Kidney (tissue), 14 donors: Measurements from ENCODE around the gene RAI1. TPM values are rescaled to one million over a fixed set of nuclear protein-coding genes. Genes with fewer than 3 reads are reported as not detected.
A peak's percentile ranks its signal among the peaks of the same experiment; 100 is the strongest.

Experiments
- DNase-seq, 5 donors: peaks; one replicate each; pipeline ENCODE4 v3.0.0-alpha.2; 2013 to 2020
- FAIRE-seq: peaks from 2 replicates; lab custom pipeline; 2012; peaks lifted over from hg19 to GRCh38; lab: Jason Lieb, UNC
- H3K27ac ChIP-seq, 2 donors: one replicate each; pipeline ENCODE4 v1.7.0; 2013; ENCODE audit warnings: low read depth in 2 of 2, low read length in 2 of 2, inconsistent platforms in 1 of 2
- H3K27me3 ChIP-seq: one replicate; pipeline ENCODE4 v1.7.1; 2013; ENCODE audit warnings: low read length, inconsistent platforms; ENCODE audit not compliant: control insufficient read depth, insufficient read depth
- H3K36me3 ChIP-seq, 3 donors: one replicate each; pipeline versions ENCODE4 v1.7.0 to v1.7.1; 2013; ENCODE audit warnings: low read length in 3 of 3, control low read depth in 1 of 3, inconsistent platforms in 1 of 3; ENCODE audit not compliant: insufficient read depth in 3 of 3, control insufficient read depth in 2 of 3
- H3K4me1 ChIP-seq, 3 donors: one replicate each; pipeline versions ENCODE4 v1.7.0 to v1.7.1; 2013; ENCODE audit warnings: low read length in 3 of 3, inconsistent platforms in 1 of 3, low read depth in 1 of 3; ENCODE audit not compliant: control insufficient read depth in 2 of 3, insufficient read depth in 2 of 3
- H3K4me3 ChIP-seq, 3 donors: one replicate each; pipeline versions ENCODE4 v1.7.0 to v1.8.1; 2013; ENCODE audit warnings: low read length in 3 of 3, control low read depth in 1 of 3, inconsistent platforms in 1 of 3
- H3K9ac ChIP-seq, 3 donors: one replicate each; pipeline versions ENCODE4 v1.7.0 to v1.7.1; 2013; ENCODE audit warnings: low read length in 3 of 3, control low read depth in 1 of 3, inconsistent platforms in 1 of 3
- H3K9me3 ChIP-seq, 3 donors: one replicate each; pipeline versions ENCODE4 v1.7.0 to v1.7.1; 2013; ENCODE audit warnings: low read length in 3 of 3, control low read depth in 1 of 3, inconsistent platforms in 1 of 3; ENCODE audit not compliant: control insufficient read depth in 2 of 3, insufficient read depth in 1 of 3
- CTCF ChIP-seq: IDR thresholded peaks from 3 replicates; pipeline ENCODE4 v1.5.1; 2012; ENCODE audit warnings: mild to moderate bottlenecking, moderate library complexity, borderline replicate concordance; ENCODE audit not compliant: insufficient read depth; ENCODE audit errors: extremely low read depth
- intact Hi-C: fragments of 100-400 bp; cut with DNase I; formaldehyde crosslinking; loops from one replicate; pipeline ENCODE4 v1.11.1; 2022
- polyA plus RNA-seq: library from polyadenylated mRNA; stranded (reverse); fragments of 350-450 nt; fragmentation: Illumina TruSeq; extraction: RNeasy Lipid Tissue Mini Kit (QIAGEN cat#74804); gene quantifications from one replicate; pipeline ENCODE4 v1.2.3, GENCODE V29; 2014; ENCODE audit warnings: low read depth, low replicate concordance; ENCODE audit not compliant: insufficient read depth
- total RNA-seq: library from RNA; stranded (reverse); fragmentation: NEBNext Ultra II Directional; extraction: Animal tissue kit (Norgen Biotek cat#: 25700); gene quantifications from one replicate; pipeline ENCODE4 v1.2.1, GENCODE V29; 2021
- donor health status: control.
- donor health status: control.
- donor health status: control.
- donor health status: control.
- donor health status: control.
- donor health status: DM: yes; HTN: yes; CAD: no.
- donor health status: Normal renal cell carcinoma (clear cell type).

Gene RAI1
- total and polyA plus RNA-seq, 2 donors from 2014 or later: 6.7 to 50.5 TPM

DNA sequence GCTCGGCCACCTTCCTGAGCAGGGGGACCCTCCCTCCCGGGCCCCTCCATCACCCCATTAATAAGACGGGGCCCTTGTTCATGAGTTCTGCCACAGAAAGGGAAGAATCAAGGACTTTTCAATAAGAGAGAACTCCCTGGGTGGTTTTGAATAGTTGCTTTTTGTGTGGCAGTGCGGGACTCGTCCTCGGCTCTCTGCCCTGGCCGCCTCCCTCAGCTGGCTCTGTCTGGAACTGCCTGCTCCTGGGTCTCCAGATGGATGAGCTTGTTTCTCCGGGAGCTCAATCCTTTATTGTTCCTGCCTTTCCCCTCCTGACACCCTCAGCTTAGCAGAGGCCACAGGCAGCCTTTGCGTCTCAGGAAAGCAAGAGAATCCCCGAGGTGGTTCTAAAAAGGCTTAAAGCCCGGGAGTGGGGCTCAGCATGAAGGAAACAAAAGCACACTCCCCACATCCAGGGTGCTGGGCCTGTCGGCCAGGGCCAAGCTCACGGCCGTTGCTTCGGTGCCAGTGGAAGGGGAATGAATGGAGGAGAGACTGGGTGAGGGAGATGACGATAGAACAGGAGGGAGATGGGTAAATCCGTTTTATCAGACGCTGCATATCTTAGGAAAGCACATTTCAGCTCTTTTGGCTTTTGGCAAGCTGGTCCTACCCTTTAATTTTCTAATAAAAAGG is 60.2 kb downstream of the RAI1 start:
- Histone ChIP-seq H3K27me3 (no peaks in the 10 kb centered on the region), H3K9me3 (no peaks in the 10 kb centered on the region), H3K4me1 (peaks cover 3 to 29% (median 20%) of the 10 kb centered on the region in 3 donors), H3K4me3 (no peak overlapping the region), H3K9ac (peak overlapping the region in 1 of 3 donors; percentile 51), H3K36me3 (no peaks in the 10 kb centered on the region), H3K27ac (peak overlapping the region; percentile 55 to 70)
- no peak for TF ChIP-seq CTCF
- intact Hi-C loops: no loop called here
- DNase-seq (peak in 2 of 5 donors; percentile 71 to 81), FAIRE-seq (no peak)

GRCh38 chr17:17742133-17742621 is 60.9 kb downstream of the RAI1 start:
- intact Hi-C loops: no loop called here
- Histone ChIP-seq H3K4me1 (peaks cover 3 to 29% (median 20%) of the 10 kb centered on the region in 3 donors), H3K4me3 (no peak overlapping the region), H3K36me3 (no peaks in the 10 kb centered on the region), H3K27me3 (no peaks in the 10 kb centered on the region), H3K9ac (no peak overlapping the region), H3K9me3 (no peaks in the 10 kb centered on the region), H3K27ac (no peak overlapping the region)
- TF ChIP-seq CTCF: no peak
- no peak for FAIRE-seq
- peak in 1 of 5 donors; percentile 61 for DNase-seq

GRCh38 chr17:17742688-17743390 is 61.6 kb downstream of the RAI1 start:
- no peak for TF ChIP-seq CTCF
- Histone ChIP-seq H3K4me3 (no peak overlapping the region), H3K4me1 (peaks cover 3 to 28% (median 20%) of the 10 kb centered on the region in 3 donors), H3K9ac (no peak overlapping the region), H3K27me3 (no peaks in the 10 kb centered on the region), H3K36me3 (no peaks in the 10 kb centered on the region), H3K27ac (no peak overlapping the region), H3K9me3 (no peaks in the 10 kb centered on the region)
- FAIRE-seq (no peak), DNase-seq (no peak)
- intact Hi-C loops: no loop called here
